Activated CD8-positive, alpha-beta memory T cell treated with anti-CD3 and anti-CD28 coated beads for 24 hours (primary cell): ENCODE results near the gene DYRK1A.
A peak's percentile ranks its signal among the peaks of the same experiment; 100 is the strongest.
"Not testable (repeated sequence)": the region's sequence is repeated elsewhere in the genome, so short reads cannot be mapped to it uniquely, and the experiment has no call there.

Experiments used
- DNase-seq: peaks from one replicate; pipeline ENCODE4 v3.0.0-alpha.2; 2020

Gene DYRK1A

DNA sequence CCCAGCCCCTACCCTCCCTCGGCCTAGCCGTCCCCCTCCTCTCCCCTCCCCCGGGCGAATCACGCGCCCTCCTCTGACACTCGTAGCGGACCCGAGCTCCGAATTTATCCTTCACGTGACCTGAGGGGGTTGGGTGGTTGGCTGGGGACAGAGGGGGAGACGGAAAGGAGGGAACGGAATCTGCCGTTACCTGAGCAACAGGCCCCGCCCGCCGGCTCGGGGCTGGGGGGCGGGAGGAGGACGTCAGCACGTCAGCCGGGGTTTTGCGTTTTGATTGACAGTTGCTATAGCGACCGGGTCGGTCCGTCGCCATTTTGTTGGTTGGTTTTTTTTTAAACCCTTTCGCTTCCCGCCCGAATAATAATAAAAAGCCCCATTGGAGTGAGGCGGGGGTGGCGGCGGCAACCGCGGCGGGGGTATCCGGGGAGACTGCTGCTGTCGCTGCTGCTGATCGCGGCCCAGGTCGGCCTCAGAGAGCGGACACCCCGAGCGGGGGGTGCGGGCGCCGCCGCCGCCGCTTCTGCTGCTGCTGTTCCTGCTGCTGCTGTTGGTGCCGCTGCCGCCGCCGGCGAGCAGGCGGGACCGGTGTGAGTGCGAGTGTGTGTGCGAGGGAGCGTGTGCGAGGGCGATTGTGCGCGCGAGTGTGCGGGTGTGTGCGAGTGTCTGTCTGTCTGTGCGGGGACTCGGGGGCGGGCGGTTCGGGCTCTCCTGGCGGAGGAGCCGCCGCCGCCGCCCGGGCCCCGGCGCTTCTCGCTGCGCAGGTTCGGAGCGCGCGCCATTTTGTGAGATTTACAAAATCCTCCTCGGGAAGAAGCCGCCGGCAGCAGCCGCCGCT is at the start of gene DYRK1A:
Gene DYRK1A (plus strand): TSS at position 292 of the 835 bp plus-strand sequence. CDS start 53,602 bp downstream, outside the sequence.
- peak; percentile 97 for DNase-seq

DNA sequence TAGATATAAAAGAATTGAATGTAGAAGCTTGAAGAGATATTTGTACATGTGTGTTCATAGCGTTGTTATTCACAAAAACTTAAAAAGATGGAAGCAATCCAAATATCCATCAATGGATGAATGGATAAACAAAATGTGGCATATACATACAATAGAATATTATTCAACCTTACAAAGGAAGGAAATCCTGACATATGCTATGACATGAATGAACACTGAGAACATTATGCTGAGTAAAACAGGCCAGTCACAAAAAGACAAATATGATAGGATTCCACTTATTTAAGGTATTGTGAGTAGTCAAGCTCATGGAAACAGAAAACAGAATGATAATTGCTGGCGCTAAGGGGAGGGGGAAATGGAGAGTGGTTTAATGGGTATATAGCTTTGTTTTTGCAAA is 47.0 kb upstream of the DYRK1A start:
- no peak for DNase-seq

DNA sequence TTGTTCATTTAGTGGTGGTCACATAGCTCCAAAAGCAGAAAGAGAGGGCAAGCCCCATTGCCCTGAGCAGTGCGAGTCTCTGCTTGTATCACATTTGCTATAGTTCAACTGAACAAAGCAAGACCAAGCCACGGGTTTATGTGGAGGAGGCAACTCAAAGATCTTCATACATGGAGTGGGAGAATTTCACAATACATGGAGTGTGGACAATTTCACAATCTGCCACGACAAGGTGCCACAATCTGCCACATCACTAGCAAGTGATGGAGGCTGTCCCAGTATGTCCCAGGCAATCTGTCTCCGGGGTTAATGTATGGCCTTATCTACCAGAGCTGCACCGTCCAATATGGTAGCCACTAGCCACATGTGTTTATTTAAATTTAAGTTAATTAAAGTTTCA is 44.5 kb upstream of the DYRK1A start:
- no peak for DNase-seq

DNA sequence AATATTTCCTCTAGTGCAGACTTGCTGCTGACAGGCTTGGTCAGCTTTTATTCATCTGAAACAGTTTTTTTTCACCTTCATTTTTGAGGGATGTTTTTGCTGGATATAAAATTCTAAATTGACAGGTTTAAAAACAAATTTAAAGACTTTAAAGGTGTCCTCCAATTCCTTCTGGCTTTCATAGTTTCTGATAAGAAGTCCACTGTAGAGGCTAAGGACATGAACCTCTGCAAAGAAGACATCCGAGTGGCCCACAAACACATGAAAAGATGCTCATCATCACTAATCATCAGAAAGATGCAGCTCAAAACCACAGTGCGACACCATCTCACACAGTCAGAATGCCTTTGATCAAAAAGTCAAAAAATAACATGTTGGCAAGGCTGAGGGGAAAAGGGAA is 42.0 kb upstream of the DYRK1A start:
- DNase-seq: no peak

DNA sequence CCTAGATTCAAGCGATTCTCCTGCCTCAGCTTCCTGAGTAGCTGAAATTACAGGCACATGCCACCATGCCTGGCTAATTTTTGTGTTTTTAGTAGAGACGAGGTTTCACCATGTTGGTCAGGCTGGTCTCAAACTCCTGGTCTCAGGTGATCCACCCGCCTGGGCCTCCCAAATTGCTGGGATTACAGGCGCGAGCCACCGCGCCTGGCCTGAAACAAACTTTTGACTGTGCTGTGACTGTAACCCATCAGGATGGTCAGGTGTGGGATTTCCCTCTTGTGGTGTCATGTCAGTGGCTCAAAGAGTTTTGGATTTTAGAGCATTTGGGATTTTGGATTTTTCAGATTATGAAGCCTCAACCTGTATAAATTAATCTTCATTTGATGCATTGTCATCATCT is 38.4 kb upstream of the DYRK1A start:
- not testable (repeated sequence) for DNase-seq

DNA sequence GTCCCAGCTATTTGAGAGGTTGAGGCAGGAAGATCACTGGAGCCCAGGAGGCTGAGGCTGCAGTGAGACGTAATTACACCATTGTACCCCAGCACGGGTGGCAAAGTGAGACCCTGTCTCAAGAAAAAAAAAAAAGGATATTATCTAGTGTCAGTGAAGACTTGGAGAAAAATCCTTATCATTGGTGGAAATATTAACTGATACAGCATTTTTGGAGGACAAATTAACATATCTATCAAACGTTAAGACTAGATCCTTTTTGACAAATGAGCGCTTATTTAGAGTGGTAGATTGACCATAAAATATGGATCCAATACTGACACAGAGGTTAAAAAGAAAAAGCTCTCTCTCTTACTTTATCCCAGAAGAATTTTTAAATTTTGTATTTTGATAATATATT is 35.2 kb upstream of the DYRK1A start:
- DNase-seq: no peak

DNA sequence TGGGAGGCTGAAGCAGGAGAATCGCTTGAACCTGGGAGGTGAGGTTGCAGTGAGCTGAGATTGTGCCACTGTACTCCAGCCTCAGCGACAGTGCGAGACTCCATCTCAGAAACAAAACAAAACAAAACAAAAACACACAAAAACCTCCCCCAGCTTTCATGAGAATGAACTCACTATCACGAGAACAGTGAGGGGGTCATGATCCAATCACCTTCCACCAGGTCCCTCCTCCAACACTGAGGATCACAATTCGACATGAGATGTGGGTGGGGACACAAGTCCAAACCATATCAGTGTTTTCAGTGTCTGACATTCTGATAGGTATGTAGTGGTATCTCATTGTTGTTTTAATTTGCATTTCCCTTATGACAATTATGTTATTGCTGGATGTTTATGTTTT is 31.5 kb upstream of the DYRK1A start:
- no peak for DNase-seq

DNA sequence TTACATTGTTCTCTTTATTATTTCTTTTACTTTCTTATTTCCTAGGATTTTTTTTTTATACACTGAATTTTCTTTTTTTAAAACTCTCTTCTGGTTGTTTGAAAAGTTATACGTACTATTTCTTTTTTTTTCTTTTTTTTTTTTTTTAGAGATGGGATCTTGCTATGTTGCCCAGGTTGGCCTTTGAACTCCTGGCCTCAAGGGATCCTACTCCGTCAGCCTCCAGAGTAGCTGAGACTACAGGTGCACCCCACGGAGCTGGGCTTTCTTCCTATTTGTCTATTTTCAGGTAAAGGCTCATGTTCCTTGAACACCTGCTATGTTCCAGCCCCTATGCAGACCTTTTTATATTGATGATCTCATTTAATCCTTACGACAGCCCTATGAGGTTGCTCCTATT is 29.4 kb upstream of the DYRK1A start:
- DNase-seq: no peak

DNA sequence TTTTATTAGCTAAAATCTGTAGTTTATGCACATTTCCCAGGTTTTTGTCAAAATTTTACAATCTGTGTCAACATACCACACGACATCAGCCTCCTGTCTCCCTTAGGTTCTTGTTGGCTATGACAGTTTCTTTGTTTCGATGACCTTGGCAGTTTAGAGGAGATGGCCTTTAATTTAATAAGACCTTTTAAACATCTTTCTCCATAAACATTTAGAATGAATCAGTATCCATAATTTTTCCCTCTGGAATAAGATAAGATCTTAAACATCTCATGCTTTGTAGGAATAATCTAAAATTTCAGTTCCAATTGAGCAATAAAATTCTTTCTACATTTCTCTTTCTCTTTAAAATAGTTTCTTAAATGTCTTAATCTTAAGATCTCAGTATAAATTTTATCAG is 28.7 kb upstream of the DYRK1A start:
- DNase-seq: no peak

DNA sequence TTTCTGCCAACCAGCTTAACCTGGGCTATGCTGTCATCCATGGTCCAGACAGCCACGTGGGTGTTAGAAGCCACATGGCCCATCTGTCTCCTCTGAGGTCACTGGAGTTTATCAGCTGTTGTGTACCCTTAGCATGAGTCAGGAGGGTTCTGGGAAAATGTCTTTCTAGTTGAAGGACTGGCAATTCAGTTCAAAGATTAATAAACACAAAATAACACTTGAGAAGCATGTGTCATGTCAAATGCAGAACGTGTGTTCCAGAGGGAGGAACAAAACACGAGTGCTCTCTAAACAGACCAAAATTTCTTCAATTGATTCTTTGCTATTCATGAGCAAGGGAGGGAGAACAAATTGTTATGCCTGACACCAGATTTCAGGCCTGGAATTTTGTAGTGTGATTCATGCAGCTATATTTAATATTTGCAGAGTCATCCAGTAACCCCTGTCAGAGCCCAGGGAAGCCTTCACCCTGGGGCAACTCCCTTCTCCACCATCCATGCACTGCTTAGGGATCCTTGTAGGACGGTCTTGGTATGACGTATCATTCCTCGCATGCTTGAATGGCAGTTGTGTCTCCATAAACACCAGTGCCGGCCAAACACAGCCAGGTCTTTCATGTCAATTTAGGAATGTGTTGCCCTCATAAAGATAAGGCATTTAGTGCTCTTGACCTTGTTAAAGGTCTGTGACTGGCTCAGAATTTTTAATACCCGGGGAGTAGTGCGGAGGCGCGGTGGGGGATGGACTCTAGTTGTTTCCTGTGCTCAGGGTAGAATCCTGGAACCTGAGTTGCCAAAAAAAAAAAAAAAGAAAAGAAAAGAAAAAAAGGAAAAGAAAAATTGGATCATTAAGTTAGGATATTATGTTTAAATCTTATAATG is 27.7 kb upstream of the DYRK1A start:
- DNase-seq: no peak

DNA sequence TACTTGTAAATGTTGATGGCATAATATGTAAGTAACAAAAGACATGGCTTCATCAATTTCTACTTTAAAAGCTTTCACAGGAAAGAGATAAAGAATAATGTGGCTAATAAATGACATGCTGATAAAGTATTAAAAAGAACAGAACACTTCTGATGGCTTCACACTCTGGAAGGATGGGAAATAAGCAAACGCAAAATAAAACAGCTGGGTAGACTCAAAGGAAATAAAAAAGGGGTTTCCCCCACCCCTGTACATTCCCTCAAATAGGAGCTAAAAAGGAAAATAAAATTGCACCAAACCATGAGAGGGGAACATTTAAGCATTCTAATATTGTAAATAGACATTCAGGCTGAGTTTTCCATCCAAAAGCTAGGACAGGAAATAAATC is 27.0 kb upstream of the DYRK1A start:
- no peak for DNase-seq

DNA sequence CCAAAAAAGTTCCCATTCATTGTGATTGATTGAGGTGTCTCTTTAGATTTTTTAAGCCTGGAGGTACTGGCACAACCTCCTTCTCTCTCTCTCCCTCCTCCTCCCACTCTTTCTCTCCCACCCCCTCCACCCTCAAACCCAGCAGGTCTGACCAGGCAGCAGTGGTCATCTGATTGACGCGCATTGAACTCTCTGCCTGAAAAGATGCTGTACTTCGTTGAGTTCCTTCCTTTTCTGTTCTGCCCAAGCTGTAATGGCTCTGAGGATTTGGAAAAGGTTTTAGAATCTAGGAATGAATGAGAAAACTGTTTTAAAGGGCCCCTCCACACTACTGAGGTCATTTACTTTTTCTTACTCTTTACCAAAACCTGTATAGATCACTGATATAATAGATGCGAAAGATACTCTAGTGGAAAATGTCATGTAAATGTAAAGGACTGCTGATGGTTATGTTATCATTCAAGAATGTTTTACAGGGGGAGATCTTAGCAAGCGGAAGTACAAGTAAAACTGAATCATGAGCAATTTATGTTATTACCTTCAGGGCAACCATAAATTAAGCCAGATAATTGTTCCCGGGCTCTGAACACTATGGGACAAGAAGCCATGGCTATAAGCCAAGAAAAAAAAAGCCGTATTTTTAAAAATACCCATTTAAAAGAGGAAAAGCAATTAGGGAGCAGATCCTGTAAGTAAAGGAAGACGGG is 25.2 kb upstream of the DYRK1A start:
- no peak for DNase-seq

DNA sequence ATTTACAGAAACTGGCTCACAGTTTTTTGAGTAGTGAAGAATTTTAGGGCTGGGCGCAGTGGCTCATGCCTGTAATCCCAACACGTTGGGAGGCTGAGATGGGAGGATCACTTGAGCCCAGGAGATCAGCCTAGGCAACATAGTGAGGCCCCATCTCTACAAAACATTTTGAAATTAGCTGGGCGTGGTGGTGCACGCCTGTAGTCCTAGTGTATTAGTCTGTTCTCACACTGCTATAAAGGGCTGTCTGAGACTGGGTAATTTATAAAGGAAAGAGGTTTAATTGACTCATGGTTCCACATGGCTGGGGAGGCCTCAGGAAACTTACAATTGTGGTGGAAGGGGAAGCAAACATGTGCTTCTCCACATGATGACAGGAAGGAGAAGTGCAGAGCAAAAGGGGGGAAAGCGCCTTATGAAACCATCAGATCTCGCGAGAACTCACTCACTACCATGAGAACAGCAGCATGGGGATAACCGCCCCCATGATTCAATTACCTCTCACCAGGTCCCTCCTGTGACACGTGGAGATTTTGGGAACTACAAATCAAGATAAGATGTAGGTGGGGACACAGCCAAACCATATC is 24.4 kb upstream of the DYRK1A start:
- no peak for DNase-seq

DNA sequence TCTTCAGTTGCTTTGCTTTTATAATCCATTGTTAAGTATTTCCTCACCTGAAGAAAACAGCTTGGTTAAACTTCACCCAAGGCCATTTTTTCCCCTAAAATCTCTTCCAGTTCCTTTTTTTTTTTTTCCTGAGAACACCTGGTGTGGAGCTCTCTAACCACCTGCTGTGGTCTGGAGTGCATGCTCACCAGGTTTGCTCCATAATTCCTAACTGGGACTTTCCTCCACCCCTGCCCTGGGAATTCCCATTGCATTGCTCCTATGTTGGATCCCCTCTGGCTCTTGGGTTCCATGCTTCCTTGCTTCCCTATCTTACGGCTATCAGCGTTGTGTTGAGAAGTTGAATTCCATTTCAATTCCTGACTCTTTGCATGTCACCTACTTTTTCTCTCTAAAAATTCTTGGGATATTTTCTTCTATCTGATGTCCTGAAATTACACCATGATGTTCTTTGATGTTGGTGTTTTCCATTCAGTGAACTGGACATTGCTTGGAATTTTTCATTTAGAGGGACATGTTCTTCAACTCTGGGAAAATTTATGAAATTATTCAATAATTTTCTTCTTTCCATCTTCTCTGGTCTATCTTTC is 19.6 kb upstream of the DYRK1A start:
- DNase-seq: no peak

DNA sequence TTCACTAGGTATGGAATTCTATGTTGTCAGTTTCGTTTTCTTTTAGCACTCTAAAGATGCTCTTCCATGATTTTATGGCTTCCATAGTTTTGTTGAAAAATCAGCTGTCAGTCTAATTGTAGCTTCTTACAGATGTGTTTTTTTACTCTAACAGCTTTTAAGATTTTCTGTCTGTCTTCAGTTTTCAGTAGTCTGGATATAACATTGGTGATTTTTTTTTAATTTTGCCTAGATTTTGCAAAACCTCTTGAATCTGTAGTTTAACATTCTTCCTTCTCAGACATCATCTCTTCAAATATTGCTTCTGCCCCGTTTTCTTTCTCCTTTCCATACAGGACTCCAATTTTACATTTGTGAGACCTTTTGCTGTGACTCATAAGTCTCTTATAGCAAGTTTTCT is 17.9 kb upstream of the DYRK1A start:
- no peak for DNase-seq

DNA sequence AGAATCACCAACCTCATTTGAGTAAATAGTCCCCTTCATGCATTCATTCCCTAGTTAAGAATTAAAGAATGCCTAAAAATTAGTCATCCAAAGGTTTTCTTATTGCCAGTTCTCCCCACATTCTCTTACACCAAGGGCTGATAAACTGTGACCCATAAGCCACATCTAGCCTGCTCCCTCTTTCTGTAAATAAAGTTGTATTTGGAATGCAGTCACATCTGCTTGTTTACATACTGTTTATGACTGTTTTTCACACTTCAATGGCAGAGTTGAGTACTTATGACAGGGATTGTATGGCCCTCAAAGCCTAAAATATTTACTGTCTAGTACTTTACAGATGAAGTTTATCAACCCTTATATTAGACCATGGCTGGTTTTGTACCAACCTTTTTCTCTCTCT is 16.1 kb upstream of the DYRK1A start:
- no peak for DNase-seq

DNA sequence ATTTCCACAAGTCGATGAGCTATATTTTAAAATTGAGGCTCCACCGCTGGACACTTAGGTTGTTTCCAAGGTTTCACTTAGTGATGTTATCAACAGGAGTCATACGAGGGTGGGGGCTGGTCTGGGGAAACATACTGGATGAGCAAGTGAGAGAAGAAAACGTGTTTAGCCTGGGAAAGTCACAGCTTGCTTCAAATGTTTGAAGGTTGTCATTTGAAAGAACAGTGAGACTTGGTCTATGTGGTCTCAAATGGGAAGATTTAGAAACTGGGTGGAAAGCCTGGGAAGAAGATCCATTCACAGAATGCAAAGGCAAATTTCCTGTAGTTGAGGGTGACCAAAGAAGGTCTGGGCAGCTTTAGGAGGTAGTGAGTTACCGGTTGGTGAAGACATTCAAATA is 9.9 kb upstream of the DYRK1A start:
- DNase-seq: no peak

DNA sequence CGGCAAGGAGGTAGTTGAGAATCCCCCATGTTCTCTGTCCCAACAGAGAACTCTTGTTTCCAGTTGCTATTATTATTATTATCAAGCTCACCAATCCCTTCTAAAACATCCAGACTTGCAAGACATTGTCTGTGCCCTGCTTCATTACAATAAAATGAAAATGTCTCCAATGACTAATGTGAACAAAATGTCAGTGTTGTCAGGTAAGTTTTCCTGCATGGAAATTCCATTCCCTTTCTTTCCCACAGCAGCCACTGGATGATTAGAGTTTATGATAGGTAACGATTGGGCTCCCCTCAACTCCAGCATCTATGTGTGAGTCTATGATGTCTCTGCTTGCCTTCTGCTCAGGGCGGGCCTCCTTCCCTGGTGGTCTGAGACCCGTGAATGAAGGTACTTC is 8.9 kb upstream of the DYRK1A start:
- no peak for DNase-seq

DNA sequence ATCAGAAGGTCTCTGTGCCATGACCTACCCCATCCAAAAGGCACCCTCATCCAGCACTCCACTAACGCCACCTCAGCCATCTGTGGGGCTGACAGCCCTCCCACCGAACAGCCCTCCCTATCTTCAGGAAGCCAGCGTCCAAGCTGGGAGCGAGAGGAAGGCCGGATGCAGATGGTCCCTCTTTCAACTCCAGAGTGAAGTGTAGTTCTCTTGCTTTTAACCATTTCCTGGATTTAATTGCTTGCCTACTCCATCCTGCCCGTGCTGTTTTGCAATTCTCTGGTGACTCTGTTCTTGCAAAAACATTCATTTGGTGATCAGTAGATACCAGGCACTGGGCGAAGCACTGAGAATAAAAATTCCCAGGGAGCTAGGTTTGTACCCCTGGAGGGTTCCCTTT is 8.2 kb upstream of the DYRK1A start:
- DNase-seq: no peak

DNA sequence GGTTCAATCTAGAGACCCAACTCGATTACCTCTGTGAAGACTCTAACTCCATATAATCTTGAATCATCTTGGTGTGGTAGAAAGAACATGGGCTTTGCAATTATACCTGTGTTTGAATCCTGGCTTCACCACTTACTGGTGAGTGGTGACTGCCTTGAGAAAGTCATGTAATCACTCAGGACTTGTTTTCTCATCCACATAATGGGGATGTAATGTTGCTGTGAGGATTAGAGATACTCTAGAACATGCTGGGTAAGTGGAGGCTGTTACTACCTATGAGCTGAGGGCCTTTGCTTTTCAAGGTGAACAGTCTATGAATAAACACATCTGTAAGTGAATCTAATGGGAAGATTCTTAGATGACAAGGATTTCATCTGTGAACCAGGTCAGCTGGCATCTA is 2.6 kb upstream of the DYRK1A start:
- DNase-seq: no peak

DNA sequence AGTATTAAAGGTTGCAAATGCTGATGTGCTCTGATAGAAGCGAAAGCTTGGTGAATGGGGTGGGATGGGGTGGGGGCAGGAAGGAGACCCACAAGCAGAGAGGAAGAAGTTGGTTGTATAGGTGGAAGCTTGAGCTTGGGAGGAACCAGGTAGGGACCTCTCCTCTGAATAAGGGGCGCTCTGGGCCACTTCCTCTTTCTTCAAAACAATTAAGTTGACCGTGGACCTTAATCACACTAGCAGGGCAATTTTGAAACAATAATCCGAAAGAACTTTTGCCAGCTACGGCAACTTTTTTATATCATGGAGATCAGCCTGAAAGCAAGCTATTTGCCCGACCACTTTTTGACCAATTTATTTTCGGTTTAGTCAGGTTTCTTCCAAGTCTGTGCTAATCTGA is 1.9 kb upstream of the DYRK1A start:
- DNase-seq: no peak
